ENCODE measurements around the gene UPF2. TPM values are rescaled to one million over a fixed set of nuclear protein-coding genes. Genes with fewer than 3 reads are reported as not detected.
A peak's percentile ranks its signal among the peaks of the same experiment; 100 is the strongest.
"Not testable (repeated sequence)": the region's sequence is repeated elsewhere in the genome, so short reads cannot be mapped to it uniquely, and the experiment has no call there.

The UPF2 gene
- total RNA-seq, 1 experiment from 2014 or later, result 23.4 TPM

DNA sequence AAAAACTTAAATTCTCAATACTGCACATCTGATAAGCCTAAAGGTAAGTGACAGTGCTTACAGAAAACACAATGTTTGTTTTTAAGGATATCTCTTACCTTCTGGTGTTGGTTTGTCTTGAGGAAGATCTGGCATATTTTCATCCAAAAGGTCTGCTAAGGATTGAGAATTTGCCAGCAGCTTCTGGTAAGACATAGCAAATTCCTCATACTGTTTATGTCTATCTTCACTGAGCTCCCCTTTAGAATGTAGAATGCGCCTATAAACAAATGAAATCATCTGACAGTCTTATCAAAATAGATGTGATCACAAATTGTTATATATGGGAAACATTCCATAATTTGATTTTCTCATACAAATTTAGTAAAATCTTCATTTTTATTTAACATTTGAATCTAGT, 28.7 kb downstream of the UPF2 start:
- Histone ChIP-seq H3K27me3 (ENCODE audit: low read length) (no peaks in the 10 kb centered on the region), H3K9me2 (replicated peaks; ENCODE audit: insufficient read depth, low read length) (no peaks in the 10 kb centered on the region), H3K9ac (ENCODE audit: low read length) (no peak overlapping the region), H3K4me3 (ENCODE audit: low read length) (no peak overlapping the region), H2AFZ (ENCODE audit: low read length) (no peak overlapping the region), H3K36me3 (ENCODE audit: insufficient read depth, low read length) (peaks cover 49% of the 10 kb centered on the region), H3K4me1 (ENCODE audit: low read length) (peaks cover 5% of the 10 kb centered on the region), H3K27ac (ENCODE audit: low read length) (no peak overlapping the region), H3K4me2 (ENCODE audit: low read depth, low read length, poor library complexity, severe bottlenecking) (no peak overlapping the region), H3K79me2 (ENCODE audit: low read length) (peaks cover 70% of the 10 kb centered on the region), H4K20me1 (ENCODE audit: insufficient read depth, low read depth, low read length) (no peaks in the 10 kb centered on the region), H3K9me3 (ENCODE audit: low read length) (peaks cover 5% of the 10 kb centered on the region; the same call in 1 of the 2 replicates)
- no peak for DNase-seq

DNA sequence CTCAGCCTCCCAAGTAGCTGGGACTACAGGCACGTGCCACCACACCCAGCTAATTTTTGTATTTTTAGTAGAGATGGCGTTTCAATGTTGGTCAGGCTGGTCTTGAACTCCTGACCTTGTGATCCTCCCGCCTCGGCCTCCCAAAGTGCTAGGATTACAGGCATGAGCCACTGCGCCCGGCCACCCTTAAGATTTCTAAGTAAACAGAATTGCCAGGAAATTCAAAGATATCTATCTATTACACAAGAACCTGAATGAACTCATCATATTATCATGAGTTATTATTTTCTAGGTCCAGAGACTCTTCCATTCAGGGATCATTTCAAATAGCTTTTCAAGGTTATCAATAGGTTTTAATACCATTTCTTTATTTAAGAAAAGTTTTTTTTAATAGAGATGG, 29.2 kb downstream of the UPF2 start:
- not testable (repeated sequence) for H3K27ac ChIP-seq (ENCODE audit: low read length); H3K9me2 ChIP-seq (replicated peaks; ENCODE audit: insufficient read depth, low read length); H3K4me1 ChIP-seq (ENCODE audit: low read length); H4K20me1 ChIP-seq (ENCODE audit: insufficient read depth, low read depth, low read length); H3K4me2 ChIP-seq (ENCODE audit: low read depth, low read length, poor library complexity, severe bottlenecking); H3K4me3 ChIP-seq (ENCODE audit: low read length); DNase-seq; H3K9me3 ChIP-seq (ENCODE audit: low read length); H3K9ac ChIP-seq (ENCODE audit: low read length); H3K27me3 ChIP-seq (ENCODE audit: low read length); H2AFZ ChIP-seq (ENCODE audit: low read length)
- H3K79me2 ChIP-seq (ENCODE audit: low read length), result peaks cover 66% of the 10 kb centered on the region
- H3K36me3 ChIP-seq (ENCODE audit: insufficient read depth, low read length), result peaks cover 50% of the 10 kb centered on the region

DNA sequence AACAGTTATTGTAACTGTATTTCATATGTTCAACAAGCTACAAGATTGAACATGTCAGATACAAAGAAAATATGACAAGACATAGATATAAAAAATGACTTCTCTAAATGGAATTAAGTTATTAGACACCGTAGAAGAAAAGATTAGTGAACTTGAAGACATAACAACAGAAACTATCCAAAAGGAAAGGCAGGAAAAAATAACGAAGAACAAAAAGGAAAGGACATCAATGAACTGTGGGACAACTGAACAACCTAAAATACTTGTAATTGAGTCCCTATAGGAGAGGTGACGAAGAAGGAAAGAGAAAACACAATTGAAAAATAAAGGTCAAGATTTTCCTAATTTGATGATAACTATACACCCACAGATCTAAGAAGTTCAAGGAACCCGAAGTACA, 32.3 kb downstream of the UPF2 start:
- Histone ChIP-seq H3K4me3 (ENCODE audit: low read length) (no peak overlapping the region), H3K9me2 (replicated peaks; ENCODE audit: insufficient read depth, low read length) (no peaks in the 10 kb centered on the region), H3K9me3 (ENCODE audit: low read length) (peaks cover 5% of the 10 kb centered on the region; the same call in 1 of the 2 replicates), H3K9ac (ENCODE audit: low read length) (no peak overlapping the region), H2AFZ (ENCODE audit: low read length) (no peak overlapping the region), H3K79me2 (ENCODE audit: low read length) (peaks cover 50% of the 10 kb centered on the region), H3K27ac (ENCODE audit: low read length) (no peak overlapping the region), H4K20me1 (ENCODE audit: insufficient read depth, low read depth, low read length) (no peaks in the 10 kb centered on the region), H3K27me3 (ENCODE audit: low read length) (no peaks in the 10 kb centered on the region), H3K36me3 (ENCODE audit: insufficient read depth, low read length) (peaks cover 61% of the 10 kb centered on the region), H3K4me1 (ENCODE audit: low read length) (no peaks in the 10 kb centered on the region), H3K4me2 (ENCODE audit: low read depth, low read length, poor library complexity, severe bottlenecking) (no peak overlapping the region)
- no peak for DNase-seq

DNA sequence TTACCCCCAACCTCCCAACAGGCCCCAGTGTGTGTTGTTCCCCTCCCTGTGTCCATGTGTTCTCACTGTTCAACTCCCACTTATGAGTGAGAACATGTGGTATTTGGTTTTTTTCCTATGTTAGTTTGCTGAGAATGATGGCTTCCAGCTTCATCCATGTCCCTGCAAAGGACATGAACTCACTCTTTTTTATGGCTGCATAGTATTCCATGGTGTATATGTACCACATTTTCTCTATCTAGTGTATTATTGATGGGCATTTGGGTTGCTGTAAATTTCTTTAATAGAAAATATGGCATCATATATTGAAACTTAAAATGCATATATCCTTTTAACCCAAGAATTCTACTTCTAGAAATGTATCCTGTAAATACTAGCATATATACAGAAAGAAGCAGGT, 33.8 kb downstream of the UPF2 start:
- not testable (repeated sequence) for H3K4me2 ChIP-seq (ENCODE audit: low read depth, low read length, poor library complexity, severe bottlenecking); DNase-seq; H3K27me3 ChIP-seq (ENCODE audit: low read length); H3K4me1 ChIP-seq (ENCODE audit: low read length); H4K20me1 ChIP-seq (ENCODE audit: insufficient read depth, low read depth, low read length); H3K9me2 ChIP-seq (replicated peaks; ENCODE audit: insufficient read depth, low read length); H3K27ac ChIP-seq (ENCODE audit: low read length); H3K9me3 ChIP-seq (ENCODE audit: low read length); H2AFZ ChIP-seq (ENCODE audit: low read length); H3K9ac ChIP-seq (ENCODE audit: low read length); H3K4me3 ChIP-seq (ENCODE audit: low read length)
- H3K79me2 ChIP-seq (ENCODE audit: low read length), result peaks cover 41% of the 10 kb centered on the region
- peaks cover 64% of the 10 kb centered on the region for H3K36me3 ChIP-seq (ENCODE audit: insufficient read depth, low read length)

DNA sequence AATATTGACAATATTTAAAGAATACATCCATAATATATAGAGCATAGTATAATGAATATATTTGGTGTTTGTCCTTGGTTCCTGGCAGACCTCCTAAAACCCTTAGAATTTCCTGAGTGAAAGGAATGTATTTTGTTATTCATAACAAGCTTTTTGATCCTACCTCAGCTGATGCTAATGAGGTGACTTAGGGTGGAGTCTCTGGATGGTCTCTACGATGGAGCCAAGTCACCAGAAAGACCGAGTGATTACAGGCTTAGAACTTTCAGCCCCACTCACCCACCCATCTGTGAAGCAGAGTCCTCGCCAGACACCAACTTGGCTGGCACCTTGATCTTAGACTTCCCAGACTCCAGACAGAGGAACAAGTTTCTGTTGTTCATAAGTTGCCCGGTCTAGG, 35.9 kb downstream of the UPF2 start:
- H3K27me3 ChIP-seq (ENCODE audit: low read length), result no peaks in the 10 kb centered on the region
- peaks cover 67% of the 10 kb centered on the region for H3K36me3 ChIP-seq (ENCODE audit: insufficient read depth, low read length)
- no peak overlapping the region for H2AFZ ChIP-seq (ENCODE audit: low read length)
- no peak overlapping the region for H3K4me2 ChIP-seq (ENCODE audit: low read depth, low read length, poor library complexity, severe bottlenecking)
- peaks cover 5% of the 10 kb centered on the region; the same call in 1 of the 2 replicates for H3K9me3 ChIP-seq (ENCODE audit: low read length)
- H3K79me2 ChIP-seq (ENCODE audit: low read length), result peaks cover 34% of the 10 kb centered on the region
- H4K20me1 ChIP-seq (ENCODE audit: insufficient read depth, low read depth, low read length), result no peaks in the 10 kb centered on the region
- no peak for DNase-seq
- no peaks in the 10 kb centered on the region for H3K9me2 ChIP-seq (replicated peaks; ENCODE audit: insufficient read depth, low read length)
- no peak overlapping the region for H3K9ac ChIP-seq (ENCODE audit: low read length)
- no peak overlapping the region for H3K27ac ChIP-seq (ENCODE audit: low read length)
- no peaks in the 10 kb centered on the region for H3K4me1 ChIP-seq (ENCODE audit: low read length)
- no peak overlapping the region for H3K4me3 ChIP-seq (ENCODE audit: low read length)

DNA sequence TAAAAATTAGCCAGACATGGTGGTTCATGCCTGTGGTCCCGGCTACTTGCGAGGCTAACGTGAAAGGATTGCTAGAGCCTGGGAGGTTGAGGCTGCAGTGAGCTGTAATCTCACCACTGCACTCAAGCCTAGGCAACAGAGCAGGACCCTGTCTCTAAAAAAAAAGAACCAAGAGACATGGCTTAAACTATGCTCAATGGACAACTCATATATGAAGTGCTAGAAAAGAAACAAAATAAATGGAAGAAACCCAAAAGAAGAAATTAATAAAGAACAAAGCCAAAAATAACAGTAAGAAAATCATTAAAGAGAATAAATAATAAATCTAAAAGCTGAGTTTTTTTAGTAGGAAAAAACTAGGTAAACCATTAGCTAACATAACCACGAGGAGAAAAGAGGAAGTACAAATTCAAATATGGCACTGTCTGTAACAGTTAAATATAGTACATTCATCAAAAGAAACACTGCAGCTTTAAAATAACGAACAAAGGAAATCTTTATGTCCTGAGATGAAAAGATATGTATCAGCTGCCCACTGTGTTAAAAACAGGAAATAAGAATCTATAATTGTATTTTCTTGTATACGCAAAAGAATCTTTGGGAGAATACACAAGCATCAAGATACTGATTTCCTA, 48.7 kb downstream of the UPF2 start:
- no peaks in the 10 kb centered on the region for H3K27me3 ChIP-seq (ENCODE audit: low read length)
- H3K9ac ChIP-seq (ENCODE audit: low read length), result peak overlapping the region; percentile 10; the same call in 1 of the 2 replicates
- H3K9me2 ChIP-seq (replicated peaks; ENCODE audit: insufficient read depth, low read length), result no peaks in the 10 kb centered on the region
- 0 out of 2 replicates have a peak overlapping the region, but pooled peaks have one; percentile 35 for H2AFZ ChIP-seq (ENCODE audit: low read length)
- H3K27ac ChIP-seq (ENCODE audit: low read length), result peak overlapping the region; percentile 88
- H3K4me2 ChIP-seq (ENCODE audit: low read depth, low read length, poor library complexity, severe bottlenecking), result peak overlapping the region; percentile 56
- H3K4me1 ChIP-seq (ENCODE audit: low read length), result peaks cover 27% of the 10 kb centered on the region
- peak overlapping the region; percentile 12; the same call in 1 of the 2 replicates for H3K4me3 ChIP-seq (ENCODE audit: low read length)
- peak; percentile 80 for DNase-seq
- H4K20me1 ChIP-seq (ENCODE audit: insufficient read depth, low read depth, low read length), result no peaks in the 10 kb centered on the region
- peaks cover 20% of the 10 kb centered on the region for H3K36me3 ChIP-seq (ENCODE audit: insufficient read depth, low read length)
- H3K79me2 ChIP-seq (ENCODE audit: low read length), result peaks cover 33% of the 10 kb centered on the region
- no peaks in the 10 kb centered on the region for H3K9me3 ChIP-seq (ENCODE audit: low read length)

DNA sequence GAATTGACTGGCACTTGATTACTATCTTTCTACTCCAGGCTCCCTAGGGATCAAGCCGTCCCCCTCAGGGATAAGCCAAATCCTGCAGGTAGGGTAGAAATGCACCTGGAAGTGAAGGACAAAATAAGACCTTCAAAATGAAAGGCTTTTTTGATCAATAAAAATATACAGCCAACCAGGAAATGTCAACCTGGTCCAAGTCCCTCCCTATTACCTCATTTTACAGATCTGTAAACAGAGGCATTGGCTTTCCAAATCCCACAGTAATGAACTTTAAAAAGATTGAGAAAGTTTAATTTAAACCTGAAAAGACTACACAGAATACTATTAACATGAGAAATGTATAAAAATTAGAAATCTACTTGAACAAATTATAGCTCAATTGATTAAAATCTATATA, 53.7 kb downstream of the UPF2 start:
- DNase-seq, result no peak
- H3K27ac ChIP-seq (ENCODE audit: low read length), result no peak overlapping the region
- no peaks in the 10 kb centered on the region for H4K20me1 ChIP-seq (ENCODE audit: insufficient read depth, low read depth, low read length)
- H3K9me2 ChIP-seq (replicated peaks; ENCODE audit: insufficient read depth, low read length), result no peaks in the 10 kb centered on the region
- no peaks in the 10 kb centered on the region for H3K9me3 ChIP-seq (ENCODE audit: low read length)
- no peak overlapping the region for H3K4me2 ChIP-seq (ENCODE audit: low read depth, low read length, poor library complexity, severe bottlenecking)
- H3K36me3 ChIP-seq (ENCODE audit: insufficient read depth, low read length), result peaks cover 17% of the 10 kb centered on the region; the same call in 1 of the 2 replicates
- no peak overlapping the region for H3K4me3 ChIP-seq (ENCODE audit: low read length)
- H3K79me2 ChIP-seq (ENCODE audit: low read length), result peaks cover 52% of the 10 kb centered on the region
- H3K9ac ChIP-seq (ENCODE audit: low read length), result no peak overlapping the region
- H3K27me3 ChIP-seq (ENCODE audit: low read length), result no peaks in the 10 kb centered on the region
- H2AFZ ChIP-seq (ENCODE audit: low read length), result no peak overlapping the region
- peaks cover 40% of the 10 kb centered on the region for H3K4me1 ChIP-seq (ENCODE audit: low read length)

DNA sequence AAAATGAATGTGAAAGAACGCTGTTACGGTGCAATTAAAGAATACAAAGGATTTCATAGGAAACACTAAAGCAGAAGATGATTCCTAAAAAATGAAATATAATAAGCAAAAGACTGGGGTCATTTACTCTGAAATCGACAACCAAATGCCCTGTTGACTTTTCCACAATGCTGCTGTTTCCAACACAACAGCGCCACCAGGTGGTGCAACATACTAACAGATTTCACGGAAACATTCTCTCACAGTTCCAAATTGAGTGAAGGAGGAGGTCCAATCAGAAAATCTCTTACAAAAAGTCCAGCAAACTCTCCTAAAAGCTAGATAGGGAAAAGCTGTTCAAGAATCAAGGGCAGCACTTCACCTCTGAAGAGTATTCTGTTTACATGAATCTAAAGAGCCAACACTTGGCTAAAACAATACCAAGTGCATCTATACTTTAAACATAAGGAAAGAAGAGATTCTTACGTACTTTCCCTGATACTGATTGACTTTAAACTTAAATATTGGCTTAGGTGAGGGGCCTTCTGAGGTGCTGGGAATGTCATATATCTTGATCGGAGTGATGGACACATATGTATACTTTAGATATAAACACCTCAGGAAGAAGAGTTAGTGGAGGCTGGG, 55.9 kb downstream of the UPF2 start:
- Histone ChIP-seq H3K36me3 (ENCODE audit: insufficient read depth, low read length) (peaks cover 13% of the 10 kb centered on the region; the same call in 1 of the 2 replicates), H3K9me3 (ENCODE audit: low read length) (no peaks in the 10 kb centered on the region), H3K27ac (ENCODE audit: low read length) (peak overlapping the region; percentile 23; the same call in 1 of the 2 replicates), H2AFZ (ENCODE audit: low read length) (no peak overlapping the region), H3K9me2 (replicated peaks; ENCODE audit: insufficient read depth, low read length) (no peaks in the 10 kb centered on the region), H3K4me3 (ENCODE audit: low read length) (no peak overlapping the region), H3K9ac (ENCODE audit: low read length) (no peak overlapping the region), H3K4me1 (ENCODE audit: low read length) (peaks cover 31% of the 10 kb centered on the region), H3K79me2 (ENCODE audit: low read length) (peaks cover 35% of the 10 kb centered on the region), H4K20me1 (ENCODE audit: insufficient read depth, low read depth, low read length) (no peaks in the 10 kb centered on the region), H3K27me3 (ENCODE audit: low read length) (no peaks in the 10 kb centered on the region), H3K4me2 (ENCODE audit: low read depth, low read length, poor library complexity, severe bottlenecking) (no peak overlapping the region)
- DNase-seq, result peak; percentile 89

Data from Karpas-422 (cell line).